Urothelium cell line (cell line): Measurements from ENCODE around the gene C2CD2L.
"Not testable (repeated sequence)": the region's sequence is repeated elsewhere in the genome, so short reads cannot be mapped to it uniquely, and the experiment has no call there.

Experiments used
- DNase-seq: peaks from one replicate; pipeline ENCODE4 v3.0.0; 2011; ENCODE audit warnings: low spot score, mixed read lengths
- FAIRE-seq: peaks from 2 replicates; lab custom pipeline; 2011; peaks lifted over from hg19 to GRCh38; lab: Jason Lieb, UNC

Gene C2CD2L

DNA sequence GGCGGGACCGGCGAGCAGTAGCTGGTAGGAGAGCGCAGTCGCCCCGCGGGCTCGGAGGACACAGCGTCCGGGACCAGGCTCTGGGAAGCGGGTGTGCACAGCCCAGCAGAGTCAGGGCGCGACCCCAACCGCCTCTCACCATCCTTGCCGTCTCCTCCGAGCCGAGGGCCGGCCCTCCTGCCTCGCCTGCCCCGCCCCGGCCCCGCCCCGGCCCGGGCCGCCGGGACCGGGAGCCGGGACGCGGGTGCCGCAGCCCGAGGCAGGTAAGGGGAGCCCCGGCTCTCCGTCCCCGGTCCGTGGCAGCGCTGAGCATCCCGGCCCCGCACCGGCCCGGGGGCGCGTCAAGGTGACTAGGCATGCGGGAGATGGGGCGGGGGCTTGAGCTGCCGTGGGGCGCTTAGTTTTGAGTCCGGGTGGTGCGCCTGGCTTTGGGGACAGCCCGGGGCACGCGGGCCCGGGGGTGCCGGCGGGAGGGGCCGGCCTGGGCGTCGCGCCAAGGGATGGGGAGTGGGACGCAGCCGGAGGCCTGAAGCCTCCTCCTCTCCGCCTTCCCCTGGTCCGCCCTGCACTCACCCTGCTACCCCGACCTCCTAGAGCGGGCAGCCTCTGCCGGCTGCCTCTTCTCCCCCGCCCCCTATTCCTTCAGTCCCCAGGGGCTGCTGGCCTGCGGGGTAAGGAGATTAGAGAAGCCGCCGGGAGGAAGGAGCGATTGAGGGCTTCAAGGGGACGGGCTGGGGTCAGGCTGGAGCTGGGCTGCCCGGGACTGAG lies 42.1 kb downstream of the C2CD2L start, which contains the start of gene ABCG4:
ABCG4 (plus strand) TSS at position 35 of the 768 bp plus-strand sequence. CDS start 914 bp downstream, outside the sequence.
- DNase-seq (peak; percentile 34), FAIRE-seq (no peak)

DNA sequence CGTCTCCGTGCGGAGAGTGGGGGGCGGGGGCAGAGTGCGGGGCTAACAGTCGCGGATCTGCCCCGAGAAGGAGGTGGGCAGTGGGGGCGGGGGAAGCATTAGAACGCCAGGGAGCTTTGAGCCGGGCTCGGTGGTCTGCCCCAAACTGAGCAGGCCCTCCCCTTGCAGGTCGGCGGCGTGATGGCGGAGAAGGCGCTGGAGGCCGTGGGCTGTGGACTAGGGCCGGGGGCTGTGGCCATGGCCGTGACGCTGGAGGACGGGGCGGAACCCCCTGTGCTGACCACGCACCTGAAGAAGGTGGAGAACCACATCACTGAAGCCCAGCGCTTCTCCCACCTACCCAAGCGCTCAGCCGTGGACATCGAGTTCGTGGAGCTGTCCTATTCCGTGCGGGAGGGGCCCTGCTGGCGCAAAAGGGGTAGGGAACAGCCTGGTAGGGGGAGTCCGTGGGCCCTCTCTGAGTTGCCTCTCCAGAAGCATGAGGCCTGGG lies 42.7 kb downstream of the C2CD2L start:
- DNase-seq (no peak), FAIRE-seq (no peak)

DNA sequence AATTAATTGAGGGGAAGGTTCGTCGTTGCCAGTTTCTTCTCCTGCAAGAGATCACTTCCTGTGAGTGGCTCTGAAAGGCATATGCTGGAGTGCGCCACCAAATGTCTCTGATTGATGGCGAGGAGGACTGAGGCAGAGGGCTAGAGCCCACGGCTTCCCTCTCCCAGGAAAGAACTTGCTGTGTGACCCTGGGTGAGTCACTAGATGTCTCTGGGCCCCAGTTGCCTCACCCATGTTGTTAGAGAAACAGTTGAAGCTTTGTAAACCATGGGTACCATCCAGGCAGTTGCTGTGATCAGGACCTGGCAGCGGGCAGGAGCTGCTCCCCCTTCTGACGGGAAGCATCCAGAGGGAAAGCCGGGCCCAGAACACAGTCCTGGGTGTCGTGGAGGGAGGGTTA lies 44.9 kb downstream of the C2CD2L start:
- DNase-seq: no peak
- no peak for FAIRE-seq

DNA sequence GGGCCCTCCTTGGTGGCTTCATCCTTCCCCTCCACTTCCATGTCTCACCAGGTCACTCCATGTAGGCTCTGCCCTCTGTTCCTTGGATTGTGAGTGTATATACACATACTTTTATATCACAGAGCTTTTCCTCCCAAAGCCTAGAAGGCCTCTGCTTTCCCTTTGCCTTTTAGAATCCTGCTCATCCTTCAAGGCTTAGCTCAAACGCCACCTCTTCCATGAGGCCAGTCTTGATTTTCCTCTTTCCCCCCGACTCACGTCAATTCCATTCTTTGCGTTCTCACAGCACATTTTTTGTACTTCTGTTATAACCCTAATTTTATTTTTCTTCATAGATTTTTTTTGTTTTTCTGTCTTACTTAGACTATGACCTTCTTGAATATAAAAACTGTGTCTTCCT lies 45.5 kb downstream of the C2CD2L start:
- no peak for FAIRE-seq

DNA sequence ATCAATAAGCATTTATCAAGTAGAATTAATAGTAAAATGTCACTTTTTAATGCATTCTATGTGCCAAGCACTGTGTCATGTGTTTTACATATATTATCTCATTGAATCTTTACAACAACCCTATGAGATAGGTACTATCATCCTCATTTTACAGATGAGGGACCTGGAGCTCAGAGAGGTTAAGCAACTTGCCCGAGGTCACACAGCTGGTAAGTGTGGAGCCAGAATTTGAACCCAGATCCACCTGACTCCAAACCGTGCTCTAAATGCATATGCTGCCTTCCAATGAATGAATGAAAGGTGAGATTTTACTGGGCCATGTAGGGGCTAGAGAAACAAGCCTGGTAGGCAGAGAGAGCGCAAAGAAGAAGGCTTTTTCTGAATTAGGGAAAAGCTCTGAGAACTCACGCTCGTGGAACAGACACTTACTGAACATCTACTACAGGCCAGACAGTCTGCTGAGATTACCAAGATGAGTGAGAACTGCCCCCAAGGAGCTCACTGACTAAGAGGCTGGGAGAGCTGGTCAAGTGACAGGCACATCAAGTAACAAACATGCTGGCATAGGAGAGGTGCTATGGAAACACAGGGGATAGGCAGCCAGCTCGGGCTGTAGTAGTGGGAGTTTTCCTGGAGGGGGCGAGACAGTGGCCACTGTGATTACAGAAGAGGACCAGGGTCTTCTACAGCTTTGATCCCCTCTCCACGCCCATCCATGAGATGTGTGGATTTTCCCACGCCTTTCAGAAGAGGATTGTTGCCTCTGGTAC lies 46.1 kb downstream of the C2CD2L start:
- DNase-seq (no peak), FAIRE-seq (no peak)

More for the DNA sequence above, 45.5 kb downstream of the C2CD2L start:
- DNase-seq: no peak

DNA sequence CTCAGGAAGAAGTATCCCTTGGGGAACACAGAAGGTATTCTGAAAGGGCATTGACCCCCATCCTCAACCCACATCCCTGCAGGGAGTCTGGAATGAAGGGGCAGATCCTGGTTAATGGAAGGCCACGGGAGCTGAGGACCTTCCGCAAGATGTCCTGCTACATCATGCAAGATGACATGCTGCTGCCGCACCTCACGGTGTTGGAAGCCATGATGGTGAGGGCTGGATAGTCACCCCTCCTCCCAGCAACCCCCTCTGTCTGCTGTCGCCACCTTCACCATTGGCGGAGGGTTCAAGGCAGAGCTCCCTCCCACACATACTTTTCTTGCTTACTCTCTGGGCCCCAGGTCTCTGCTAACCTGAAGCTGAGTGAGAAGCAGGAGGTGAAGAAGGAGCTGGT lies 47.0 kb downstream of the C2CD2L start:
- DNase-seq: no peak
- no peak for FAIRE-seq

DNA sequence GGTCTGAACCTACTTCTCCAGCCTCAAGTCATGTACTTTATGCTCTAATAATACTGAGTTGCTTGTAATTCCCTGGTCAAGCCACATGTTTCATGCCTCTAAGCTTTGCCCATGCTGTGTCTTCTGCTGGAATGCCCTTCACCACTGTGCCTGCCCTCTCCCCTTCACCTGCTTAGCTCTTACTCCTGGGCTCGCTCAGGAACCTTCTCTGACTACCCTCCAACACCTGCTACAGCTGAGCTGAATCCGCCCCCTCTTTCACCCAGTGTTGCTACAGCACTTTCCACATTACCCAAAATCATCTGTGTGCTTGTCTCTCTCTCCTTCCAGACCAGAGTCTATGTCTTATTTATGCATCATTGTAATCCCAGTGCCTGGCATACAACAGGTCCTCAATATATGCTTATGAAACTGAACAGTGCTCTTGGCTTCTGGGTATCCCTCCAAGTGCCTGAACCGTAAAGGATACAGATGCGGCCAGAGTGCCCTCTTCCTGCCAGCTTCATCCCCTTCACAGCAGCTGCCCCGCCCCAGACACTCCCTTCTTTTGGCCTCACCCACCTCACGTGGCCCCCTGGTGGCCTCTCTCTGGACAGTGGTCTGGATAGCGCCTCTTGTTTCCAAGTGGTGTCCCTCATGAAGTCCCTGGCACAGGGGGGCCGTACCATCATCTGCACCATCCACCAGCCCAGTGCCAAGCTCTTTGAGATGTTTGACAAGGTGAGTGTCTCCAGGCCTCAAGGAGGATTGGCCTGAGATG lies 48.8 kb downstream of the C2CD2L start:
- DNase-seq: no peak
- no peak for FAIRE-seq

DNA sequence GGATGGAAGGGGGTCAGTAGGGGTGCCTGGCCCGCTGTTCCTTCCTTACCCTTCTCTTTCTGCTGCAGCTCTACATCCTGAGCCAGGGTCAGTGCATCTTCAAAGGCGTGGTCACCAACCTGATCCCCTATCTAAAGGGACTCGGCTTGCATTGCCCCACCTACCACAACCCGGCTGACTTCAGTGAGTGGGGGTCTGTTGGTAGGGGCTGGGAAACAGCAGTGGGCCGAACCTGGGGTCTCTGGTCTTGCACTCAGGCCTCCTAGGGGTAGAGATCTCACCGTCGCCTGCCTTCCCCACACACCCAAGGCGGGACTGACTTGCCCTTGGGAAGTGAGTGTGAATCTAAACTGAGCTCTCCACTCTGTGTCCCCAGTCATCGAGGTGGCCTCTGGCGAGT lies 49.4 kb downstream of the C2CD2L start:
- FAIRE-seq (no peak), DNase-seq (no peak)

DNA sequence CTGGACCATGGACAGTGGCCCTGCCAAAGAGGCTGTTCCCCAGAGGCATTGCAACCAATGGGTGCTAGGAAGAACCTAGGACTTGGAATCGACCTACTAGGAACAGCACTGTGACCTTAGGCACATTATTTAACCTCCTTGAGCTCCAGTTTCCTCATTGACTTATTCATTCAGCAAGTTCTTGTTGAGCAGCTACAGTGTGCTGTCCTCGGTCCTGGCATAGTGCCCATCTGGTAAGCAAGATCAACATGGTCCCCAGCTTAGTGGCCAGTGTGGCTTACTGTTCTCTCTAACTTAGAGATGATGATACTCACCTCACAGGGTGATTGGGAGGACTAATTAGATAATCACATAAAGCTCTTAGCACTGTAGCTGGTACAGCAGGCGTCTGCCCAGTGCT lies 49.9 kb downstream of the C2CD2L start:
- DNase-seq: no peak
- FAIRE-seq: no peak

DNA sequence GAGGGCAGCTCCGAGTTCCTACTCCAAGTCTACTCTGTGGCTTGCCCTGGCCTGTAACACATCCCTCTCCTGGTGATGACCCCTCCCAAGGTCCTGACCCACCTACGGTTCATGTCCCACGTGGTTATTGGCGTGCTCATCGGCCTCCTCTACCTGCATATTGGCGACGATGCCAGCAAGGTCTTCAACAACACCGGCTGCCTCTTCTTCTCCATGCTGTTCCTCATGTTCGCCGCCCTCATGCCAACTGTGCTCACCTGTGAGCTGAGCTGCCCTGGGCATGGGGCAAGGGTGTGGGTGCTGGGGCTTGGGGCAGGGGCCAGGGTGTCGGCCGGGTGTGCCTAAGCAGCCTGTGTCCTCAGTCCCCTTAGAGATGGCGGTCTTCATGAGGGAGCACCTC lies 51.3 kb downstream of the C2CD2L start:
- FAIRE-seq: no peak
- DNase-seq: no peak

DNA sequence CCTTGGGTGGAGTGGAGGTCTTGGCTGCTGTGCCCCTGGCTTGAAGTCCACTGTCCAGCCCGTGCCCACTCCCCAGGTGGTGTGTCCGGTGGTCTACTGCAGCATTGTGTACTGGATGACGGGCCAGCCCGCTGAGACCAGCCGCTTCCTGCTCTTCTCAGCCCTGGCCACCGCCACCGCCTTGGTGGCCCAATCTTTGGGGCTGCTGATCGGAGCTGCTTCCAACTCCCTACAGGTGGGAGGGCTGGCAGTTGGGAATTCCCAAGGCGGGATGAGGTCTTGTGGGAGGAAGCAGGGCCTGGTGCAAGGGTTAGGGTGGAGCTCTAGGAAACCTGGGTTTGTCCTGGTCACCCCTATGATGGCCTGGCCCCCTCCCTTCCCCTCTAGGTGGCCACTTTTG lies 53.0 kb downstream of the C2CD2L start:
- FAIRE-seq: no peak

DNA sequence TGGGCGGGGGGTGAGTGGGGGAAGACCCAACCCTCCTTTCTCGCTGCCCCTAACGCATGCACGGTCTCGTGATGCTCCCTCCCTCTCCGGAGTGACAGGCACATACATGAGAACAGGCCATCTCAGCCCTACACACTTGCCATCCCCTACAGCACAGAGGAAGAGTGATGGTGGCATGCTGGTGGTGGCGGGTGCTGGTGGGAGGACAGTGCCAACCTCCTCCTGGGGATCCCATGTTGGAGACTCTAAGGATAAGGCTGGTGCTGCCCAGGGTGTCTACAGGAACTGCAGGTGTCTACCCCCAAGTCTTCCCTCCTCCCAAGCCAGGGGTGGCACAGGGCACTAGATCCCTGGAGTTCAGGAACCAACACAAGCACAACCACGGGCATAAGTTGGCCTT lies 54.7 kb downstream of the C2CD2L start:
- FAIRE-seq (no peak), DNase-seq (no peak)

More for the DNA sequence above, 53.0 kb downstream of the C2CD2L start:
- no peak for DNase-seq

DNA sequence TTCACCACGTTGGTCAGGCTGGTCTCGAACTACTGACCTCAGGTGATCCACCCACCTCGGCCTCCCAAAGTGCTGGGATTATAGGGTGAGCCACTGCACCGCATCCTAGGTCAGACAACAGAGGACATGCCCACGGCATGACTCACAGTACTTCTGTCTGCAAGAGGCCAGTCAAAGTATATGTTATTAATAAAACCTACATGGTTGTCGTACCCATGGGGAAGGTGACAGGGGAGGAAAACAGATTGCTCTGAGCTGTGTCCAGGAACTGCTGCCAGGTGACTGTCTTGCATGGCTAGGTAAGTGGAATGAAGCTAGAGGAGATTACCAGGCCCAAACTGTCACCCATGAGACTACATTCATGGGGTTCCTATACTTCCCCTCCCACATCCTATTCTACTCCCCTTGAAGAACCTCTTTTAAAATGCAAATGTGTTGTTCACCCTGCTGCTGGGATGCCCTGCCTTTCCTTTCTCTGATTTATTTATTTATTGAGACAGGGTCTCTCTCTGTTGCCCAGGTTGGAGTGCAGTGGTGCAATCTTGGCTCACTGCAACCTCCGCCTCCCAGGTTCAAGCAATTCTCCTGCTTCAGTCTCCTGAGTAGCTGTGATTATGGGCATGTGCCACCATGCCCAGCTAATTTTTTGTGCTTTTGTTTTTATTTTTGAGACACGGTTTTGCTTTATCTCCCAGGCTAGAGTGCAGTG lies 59.4 kb downstream of the C2CD2L start:
- FAIRE-seq: no peak

DNA sequence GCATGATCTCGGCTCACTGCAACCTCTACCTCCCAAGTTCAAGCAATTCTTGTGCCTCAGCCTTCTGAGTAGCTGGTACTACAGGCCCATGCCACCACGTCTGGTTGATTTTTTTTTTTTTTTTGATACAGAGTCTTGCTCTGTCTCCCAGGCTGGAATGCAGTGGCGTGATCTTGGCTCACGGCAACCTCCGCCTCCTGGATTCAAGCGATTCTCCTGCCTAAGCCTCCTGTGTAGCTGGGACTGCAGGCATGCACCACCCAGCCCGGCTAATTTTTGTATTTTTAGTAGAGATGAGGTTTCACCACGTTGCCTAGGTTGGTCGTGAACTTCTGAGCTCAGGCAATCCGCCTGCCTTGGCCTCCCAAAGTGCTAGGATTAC lies 59.9 kb downstream of the C2CD2L start:
- not testable (repeated sequence) for FAIRE-seq, DNase-seq

More for the DNA sequence above, 59.4 kb downstream of the C2CD2L start:
- DNase-seq: peak; percentile 54

DNA sequence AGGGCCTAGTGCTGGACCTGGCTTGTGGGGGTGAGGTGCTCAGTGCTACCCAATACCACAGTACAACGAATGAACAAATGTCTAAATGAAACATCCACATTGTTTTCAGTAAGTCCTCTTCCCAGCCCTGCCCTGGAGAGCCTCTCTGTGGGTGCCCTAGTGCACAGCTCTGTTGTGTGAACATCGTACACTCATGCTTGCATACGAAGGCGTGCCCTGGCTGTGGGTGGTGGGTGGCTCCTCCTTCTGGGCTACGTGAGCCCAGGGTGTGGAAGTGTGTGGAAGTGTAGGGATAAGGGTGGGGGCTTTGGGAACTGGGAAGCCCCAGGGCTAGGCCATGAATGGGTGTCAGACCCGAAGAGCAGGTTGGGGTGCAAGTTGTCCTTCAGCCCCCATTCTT lies 60.8 kb downstream of the C2CD2L start:
- FAIRE-seq: no peak
- no peak for DNase-seq
